GM21528 (cell line): ENCODE results near the gene MYO1D.
"Not testable (repeated sequence)": the region's sequence is repeated elsewhere in the genome, so short reads cannot be mapped to it uniquely, and the experiment has no call there.

Experiments used
- ATAC-seq: cut with Tn5 transposase; IDR thresholded peaks from one replicate; pipeline ENCODE4 v1.9.1; 2021; ENCODE audit warnings: mild to moderate bottlenecking, moderate library complexity; ENCODE audit not compliant: unreplicated experiment, low FRiP score

MYO1D gene

GRCh38 chr17:32646941-32647340 lies 230.0 kb downstream of the MYO1D start:
- no peak for ATAC-seq

- not testable (repeated sequence) for ATAC-seq
These were observed 235.4 kb downstream of the MYO1D start for GRCh38 chr17:32641514-32641913.

GRCh38 chr17:32636598-32637218 lies 240.2 kb downstream of the MYO1D start:
- ATAC-seq: no peak

GRCh38 chr17:32634167-32634566 lies 242.8 kb downstream of the MYO1D start:
- no peak for ATAC-seq

- ATAC-seq: no peak
These were observed 245.4 kb downstream of the MYO1D start for GRCh38 chr17:32631341-32632096.

GRCh38 chr17:32629563-32630190 lies 247.2 kb downstream of the MYO1D start:
- ATAC-seq: no peak

- no peak for ATAC-seq
These were observed 248.5 kb downstream of the MYO1D start for GRCh38 chr17:32628271-32629044.

GRCh38 chr17:32627239-32627996 lies 249.5 kb downstream of the MYO1D start:
- no peak for ATAC-seq

- ATAC-seq: no peak
These were observed 250.5 kb downstream of the MYO1D start for GRCh38 chr17:32626379-32626791.

- no peak for ATAC-seq
These were observed 251.0 kb downstream of the MYO1D start for GRCh38 chr17:32625971-32626370.

GRCh38 chr17:32623196-32623595 lies 253.7 kb downstream of the MYO1D start:
- ATAC-seq: no peak

- ATAC-seq: no peak
These were observed 254.4 kb downstream of the MYO1D start for GRCh38 chr17:32622540-32622939.

GRCh38 chr17:32621612-32622312 lies 255.2 kb downstream of the MYO1D start:
- ATAC-seq: no peak

GRCh38 chr17:32615326-32615725 lies 261.6 kb downstream of the MYO1D start:
- no peak for ATAC-seq

- no peak for ATAC-seq
These were observed 266.0 kb downstream of the MYO1D start for GRCh38 chr17:32610943-32611342.

- no peak for ATAC-seq
These were observed 266.9 kb downstream of the MYO1D start for GRCh38 chr17:32609884-32610650.

- ATAC-seq: no peak
These were observed 267.8 kb downstream of the MYO1D start for GRCh38 chr17:32609085-32609484.

GRCh38 chr17:32608267-32608666 lies 268.7 kb downstream of the MYO1D start:
- ATAC-seq: no peak

- no peak for ATAC-seq
These were observed 272.0 kb downstream of the MYO1D start for GRCh38 chr17:32604966-32605365.
